Kidney (tissue), 14 donors: ENCODE results near the gene MORF4L2. TPM values are rescaled to one million over a fixed set of nuclear protein-coding genes. Genes with fewer than 3 reads are reported as not detected.

Experiments
- DNase-seq, 5 donors: peaks; one replicate each; pipeline ENCODE4 v3.0.0-alpha.2; 2013 to 2020
- FAIRE-seq: peaks from 2 replicates; lab custom pipeline; 2012; peaks lifted over from hg19 to GRCh38; lab: Jason Lieb, UNC
- H3K27ac ChIP-seq, 2 donors: one replicate each; pipeline ENCODE4 v1.7.0; 2013; ENCODE audit warnings: low read depth in 2 of 2, low read length in 2 of 2, inconsistent platforms in 1 of 2
- H3K27me3 ChIP-seq: one replicate; pipeline ENCODE4 v1.7.1; 2013; ENCODE audit warnings: low read length, inconsistent platforms; ENCODE audit not compliant: control insufficient read depth, insufficient read depth
- H3K36me3 ChIP-seq, 3 donors: one replicate each; pipeline versions ENCODE4 v1.7.0 to v1.7.1; 2013; ENCODE audit warnings: low read length in 3 of 3, control low read depth in 1 of 3, inconsistent platforms in 1 of 3; ENCODE audit not compliant: insufficient read depth in 3 of 3, control insufficient read depth in 2 of 3
- H3K4me1 ChIP-seq, 3 donors: one replicate each; pipeline versions ENCODE4 v1.7.0 to v1.7.1; 2013; ENCODE audit warnings: low read length in 3 of 3, inconsistent platforms in 1 of 3, low read depth in 1 of 3; ENCODE audit not compliant: control insufficient read depth in 2 of 3, insufficient read depth in 2 of 3
- H3K4me3 ChIP-seq, 3 donors: one replicate each; pipeline versions ENCODE4 v1.7.0 to v1.8.1; 2013; ENCODE audit warnings: low read length in 3 of 3, control low read depth in 1 of 3, inconsistent platforms in 1 of 3
- H3K9ac ChIP-seq, 3 donors: one replicate each; pipeline versions ENCODE4 v1.7.0 to v1.7.1; 2013; ENCODE audit warnings: low read length in 3 of 3, control low read depth in 1 of 3, inconsistent platforms in 1 of 3
- H3K9me3 ChIP-seq, 3 donors: one replicate each; pipeline versions ENCODE4 v1.7.0 to v1.7.1; 2013; ENCODE audit warnings: low read length in 3 of 3, control low read depth in 1 of 3, inconsistent platforms in 1 of 3; ENCODE audit not compliant: control insufficient read depth in 2 of 3, insufficient read depth in 1 of 3
- intact Hi-C: fragments of 100-400 bp; cut with DNase I; formaldehyde crosslinking; loops from one replicate; pipeline ENCODE4 v1.11.1; 2022
- polyA plus RNA-seq: library from polyadenylated mRNA; stranded (reverse); fragments of 350-450 nt; fragmentation: Illumina TruSeq; extraction: RNeasy Lipid Tissue Mini Kit (QIAGEN cat#74804); gene quantifications from one replicate; pipeline ENCODE4 v1.2.3, GENCODE V29; 2014; ENCODE audit warnings: low read depth, low replicate concordance; ENCODE audit not compliant: insufficient read depth
- total RNA-seq: library from RNA; stranded (reverse); fragmentation: NEBNext Ultra II Directional; extraction: Animal tissue kit (Norgen Biotek cat#: 25700); gene quantifications from one replicate; pipeline ENCODE4 v1.2.1, GENCODE V29; 2021
- TF ChIP-seq, protein P1 (sequence below): IDR thresholded peaks from 3 replicates; pipeline ENCODE4 v1.5.1; 2012; ENCODE audit warnings: mild to moderate bottlenecking, moderate library complexity, borderline replicate concordance; ENCODE audit not compliant: insufficient read depth; ENCODE audit errors: extremely low read depth
- donor health status: control.
- donor health status: control.
- donor health status: control.
- donor health status: control.
- donor health status: control.
- donor health status: DM: yes; HTN: yes; CAD: no.
- donor health status: Normal renal cell carcinoma (clear cell type).

MORF4L2 gene
- total and polyA plus RNA-seq, 2 donors from 2014 or later = 146 to 250 TPM

DNA sequence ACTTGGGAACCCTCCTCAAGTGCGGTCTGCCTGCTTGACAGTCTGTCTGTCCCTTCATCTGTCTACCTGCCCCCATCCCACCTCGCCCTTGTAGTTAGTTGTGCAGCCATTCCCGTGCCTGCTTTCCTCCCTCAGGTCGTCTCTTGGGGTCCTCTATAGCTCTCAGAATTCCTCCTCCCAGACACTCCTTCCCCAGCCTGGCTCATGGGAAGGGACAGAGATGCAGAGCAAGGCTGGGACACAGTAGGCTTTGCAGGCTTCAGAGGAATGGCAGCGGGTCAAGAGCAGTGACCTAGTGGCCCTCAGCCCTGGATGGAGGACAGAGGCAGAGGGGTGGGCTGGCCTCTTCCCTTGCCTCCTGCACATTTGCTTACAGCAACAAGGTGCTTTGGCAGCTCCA, 42.5 kb upstream of the MORF4L2 start:
- H3K27me3 ChIP-seq = peaks cover 6% of the 10 kb centered on the region
- TF ChIP-seq, protein P1, sequence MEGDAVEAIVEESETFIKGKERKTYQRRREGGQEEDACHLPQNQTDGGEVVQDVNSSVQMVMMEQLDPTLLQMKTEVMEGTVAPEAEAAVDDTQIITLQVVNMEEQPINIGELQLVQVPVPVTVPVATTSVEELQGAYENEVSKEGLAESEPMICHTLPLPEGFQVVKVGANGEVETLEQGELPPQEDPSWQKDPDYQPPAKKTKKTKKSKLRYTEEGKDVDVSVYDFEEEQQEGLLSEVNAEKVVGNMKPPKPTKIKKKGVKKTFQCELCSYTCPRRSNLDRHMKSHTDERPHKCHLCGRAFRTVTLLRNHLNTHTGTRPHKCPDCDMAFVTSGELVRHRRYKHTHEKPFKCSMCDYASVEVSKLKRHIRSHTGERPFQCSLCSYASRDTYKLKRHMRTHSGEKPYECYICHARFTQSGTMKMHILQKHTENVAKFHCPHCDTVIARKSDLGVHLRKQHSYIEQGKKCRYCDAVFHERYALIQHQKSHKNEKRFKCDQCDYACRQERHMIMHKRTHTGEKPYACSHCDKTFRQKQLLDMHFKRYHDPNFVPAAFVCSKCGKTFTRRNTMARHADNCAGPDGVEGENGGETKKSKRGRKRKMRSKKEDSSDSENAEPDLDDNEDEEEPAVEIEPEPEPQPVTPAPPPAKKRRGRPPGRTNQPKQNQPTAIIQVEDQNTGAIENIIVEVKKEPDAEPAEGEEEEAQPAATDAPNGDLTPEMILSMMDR = no peak
- no peak overlapping the region for H3K4me3 ChIP-seq
- no peak for DNase-seq
- H3K9ac ChIP-seq = no peak overlapping the region
- no peaks in the 10 kb centered on the region for H3K36me3 ChIP-seq
- no peak overlapping the region for H3K27ac ChIP-seq
- intact Hi-C loops = no loop called here
- H3K4me1 ChIP-seq = no peaks in the 10 kb centered on the region
- no peaks in the 10 kb centered on the region for H3K9me3 ChIP-seq
- FAIRE-seq = no peak

DNA sequence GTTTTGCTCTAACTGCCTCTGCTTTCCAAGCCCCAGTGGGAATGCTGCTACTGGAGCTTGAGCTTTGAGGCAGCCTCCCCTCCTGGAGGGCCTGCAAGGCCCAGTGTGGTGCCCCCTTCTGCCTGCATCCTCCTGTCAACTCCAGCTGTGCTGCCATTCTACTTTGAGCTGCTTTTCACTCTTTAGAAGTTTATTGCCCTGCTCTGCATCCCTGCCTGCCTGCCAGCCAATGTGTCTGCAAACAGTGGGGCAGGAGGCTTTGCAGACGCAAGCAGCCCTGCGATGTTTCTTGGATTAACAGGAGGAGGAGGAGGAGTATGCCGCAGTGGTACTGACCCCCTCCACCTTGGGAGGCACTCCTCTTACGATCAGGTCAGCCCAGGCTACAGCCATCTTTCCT, 40.6 kb upstream of the MORF4L2 start:
- no peak overlapping the region for H3K4me3 ChIP-seq
- H3K9me3 ChIP-seq = no peaks in the 10 kb centered on the region
- DNase-seq (no peak), FAIRE-seq (no peak)
- no peaks in the 10 kb centered on the region for H3K36me3 ChIP-seq
- intact Hi-C loops = no loop called here
- peaks cover 8% of the 10 kb centered on the region for H3K27me3 ChIP-seq
- no peaks in the 10 kb centered on the region for H3K4me1 ChIP-seq
- no peak overlapping the region for H3K9ac ChIP-seq
- no peak overlapping the region for H3K27ac ChIP-seq
- TF ChIP-seq, protein P1 = no peak

DNA sequence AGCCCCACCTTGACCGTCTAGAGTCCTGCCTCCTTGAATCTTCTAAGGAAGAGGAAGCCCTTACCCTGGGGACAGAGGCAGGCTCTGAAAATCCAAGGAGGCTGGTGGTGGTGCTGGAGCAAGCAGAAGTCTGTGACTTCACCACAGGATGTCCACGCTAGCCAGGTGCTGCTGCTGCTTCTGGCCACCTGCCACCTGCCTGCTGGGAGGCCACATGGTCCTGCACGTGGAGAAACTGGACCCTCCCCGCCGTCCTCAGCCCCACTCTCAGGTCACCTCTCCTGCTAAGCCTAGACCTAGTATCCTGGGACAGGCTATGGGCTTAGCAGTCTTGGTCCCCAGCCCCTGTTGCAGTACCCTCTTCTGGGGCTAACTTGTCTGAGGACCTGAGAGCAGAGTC, 40.0 kb upstream of the MORF4L2 start:
- intact Hi-C loops = no loop called here
- H3K9ac ChIP-seq = no peak overlapping the region
- H3K27ac ChIP-seq = no peak overlapping the region
- H3K9me3 ChIP-seq = no peaks in the 10 kb centered on the region
- H3K4me3 ChIP-seq = no peak overlapping the region
- no peaks in the 10 kb centered on the region for H3K4me1 ChIP-seq
- peaks cover 8% of the 10 kb centered on the region for H3K27me3 ChIP-seq
- DNase-seq (no peak), FAIRE-seq (no peak)
- no peaks in the 10 kb centered on the region for H3K36me3 ChIP-seq
- TF ChIP-seq, protein P1 = no peak

DNA sequence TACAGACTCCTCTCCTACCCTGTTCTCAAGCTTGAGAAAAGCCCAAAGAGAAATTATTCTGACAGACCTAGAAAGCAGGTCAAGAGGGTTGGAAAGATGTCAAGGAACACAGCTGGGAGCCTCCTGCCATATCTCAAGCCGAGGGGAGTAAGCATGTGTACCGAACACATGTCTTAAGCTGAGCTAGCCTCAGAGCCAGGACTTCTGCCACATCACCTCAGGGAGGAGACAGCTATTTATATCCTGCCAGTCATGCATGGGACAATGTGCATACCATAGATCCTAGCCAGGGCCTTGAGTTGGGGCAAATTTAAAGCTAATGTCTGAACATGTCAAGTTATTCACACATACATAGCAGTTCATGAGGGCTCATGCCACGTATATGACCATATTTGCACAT, 36.0 kb upstream of the MORF4L2 start:
- Histone ChIP-seq H3K27ac (no peak overlapping the region), H3K9me3 (no peaks in the 10 kb centered on the region), H3K4me3 (no peak overlapping the region), H3K36me3 (no peaks in the 10 kb centered on the region), H3K27me3 (peaks cover 2% of the 10 kb centered on the region), H3K4me1 (no peaks in the 10 kb centered on the region), H3K9ac (no peak overlapping the region)
- intact Hi-C loops = no loop called here
- TF ChIP-seq, protein P1 = no peak
- DNase-seq = no peak
- no peak for FAIRE-seq
